OCI-LY3 (cell line): ENCODE measurements around the gene MIR17HG.
"Not testable (repeated sequence)": the region's sequence is repeated elsewhere in the genome, so short reads cannot be mapped to it uniquely, and the experiment has no call there.

Experiments used
- EZH2phosphoT487 ChIP-seq: fragments of 200-600 bp; shearing (Covaris generic); IDR thresholded peaks from 2 replicates; pipeline ENCODE4 v1.6.1; 2018; ENCODE audit warnings: antibody characterized with exemption, mixed run types, low read depth
- TF ChIP-seq, protein P1 (sequence below): fragments of 200-600, 300-600 bp; sonication (generic); IDR thresholded peaks from 2 replicates; pipeline ENCODE4 v1.5.1; 2014; ENCODE audit warnings: antibody characterized with exemption, low read length, low read depth

DNA sequence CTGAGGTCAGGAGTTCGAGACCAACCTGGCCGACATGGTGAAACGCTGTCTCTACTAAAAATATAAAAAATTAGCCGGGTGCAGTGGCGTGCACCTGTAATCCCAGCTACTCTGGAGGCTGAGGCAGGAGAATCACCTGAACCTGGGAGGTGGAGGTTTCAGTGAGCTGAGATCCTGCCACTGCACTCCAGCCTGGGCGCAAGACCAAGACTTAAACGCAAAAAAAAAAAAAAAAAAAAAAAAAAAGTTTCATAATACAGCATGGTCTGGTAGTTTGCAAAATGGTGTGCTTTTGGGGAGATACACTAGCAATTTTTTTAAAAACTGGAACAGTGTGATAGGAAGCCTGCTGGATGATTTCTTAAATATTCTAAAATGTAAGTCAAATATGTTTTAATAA lies 5.4 kb downstream of the MIR17HG start:
- TF ChIP-seq, protein P1, sequence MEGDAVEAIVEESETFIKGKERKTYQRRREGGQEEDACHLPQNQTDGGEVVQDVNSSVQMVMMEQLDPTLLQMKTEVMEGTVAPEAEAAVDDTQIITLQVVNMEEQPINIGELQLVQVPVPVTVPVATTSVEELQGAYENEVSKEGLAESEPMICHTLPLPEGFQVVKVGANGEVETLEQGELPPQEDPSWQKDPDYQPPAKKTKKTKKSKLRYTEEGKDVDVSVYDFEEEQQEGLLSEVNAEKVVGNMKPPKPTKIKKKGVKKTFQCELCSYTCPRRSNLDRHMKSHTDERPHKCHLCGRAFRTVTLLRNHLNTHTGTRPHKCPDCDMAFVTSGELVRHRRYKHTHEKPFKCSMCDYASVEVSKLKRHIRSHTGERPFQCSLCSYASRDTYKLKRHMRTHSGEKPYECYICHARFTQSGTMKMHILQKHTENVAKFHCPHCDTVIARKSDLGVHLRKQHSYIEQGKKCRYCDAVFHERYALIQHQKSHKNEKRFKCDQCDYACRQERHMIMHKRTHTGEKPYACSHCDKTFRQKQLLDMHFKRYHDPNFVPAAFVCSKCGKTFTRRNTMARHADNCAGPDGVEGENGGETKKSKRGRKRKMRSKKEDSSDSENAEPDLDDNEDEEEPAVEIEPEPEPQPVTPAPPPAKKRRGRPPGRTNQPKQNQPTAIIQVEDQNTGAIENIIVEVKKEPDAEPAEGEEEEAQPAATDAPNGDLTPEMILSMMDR: not testable (repeated sequence)
- not testable (repeated sequence) for TF ChIP-seq EZH2phosphoT487
